Measurements from ENCODE around the gene TMEM150A. TPM values are rescaled to one million over a fixed set of nuclear protein-coding genes. Genes with fewer than 3 reads are reported as not detected.

The TMEM150A gene
- total and polyA plus RNA-seq, 2 of the 13 experiments (the other 11 are each of a cell fraction or from before 2014, with no cell fraction given), result 30.1 to 70.4 TPM

- TF ChIP-seq ZNF20 (CRISPR knock-in tag; IDR thresholded peaks at IDR 0.05) (no peak), ZNF672 (CRISPR knock-in tag; IDR thresholded peaks at IDR 0.05) (no peak), ZFP91 (CRISPR knock-in tag; IDR thresholded peaks at IDR 0.05; ENCODE audit: borderline replicate concordance) (peak; percentile 84), NR1H2 (CRISPR knock-in tag; IDR thresholded peaks at IDR 0.05; ENCODE audit: borderline replicate concordance, low read depth) (no peak), FOXK2 (IDR thresholded peaks at IDR 0.05) (no peak), MTA1 (CRISPR knock-in tag; IDR thresholded peaks at IDR 0.05; ENCODE audit: borderline replicate concordance) (peak; percentile 80; the same call in 1 of the 2 replicates), ZIK1 (CRISPR knock-in tag; IDR thresholded peaks at IDR 0.05; ENCODE audit: borderline replicate concordance, low read depth) (peak; percentile 66; the same call in 1 of the 2 replicates), ZNF33A (CRISPR knock-in tag; IDR thresholded peaks at IDR 0.05; ENCODE audit: borderline replicate concordance) (peak; percentile 83; the same call in 1 of the 2 replicates), TBX3 (IDR thresholded peaks at IDR 0.05; ENCODE audit: borderline replicate concordance) (peak; percentile 39; the same call in 1 of the 2 replicates), ZNF503 (CRISPR knock-in tag; IDR thresholded peaks at IDR 0.05) (peak; percentile 38; the same call in 1 of the 2 replicates), SP4 (CRISPR knock-in tag; IDR thresholded peaks at IDR 0.05) (peak; percentile 87), ZNF761 (CRISPR knock-in tag; conservative IDR thresholded peaks at IDR 0.05) (peak; percentile 79; the same call in 1 of the 2 replicates), ZNF639 (CRISPR knock-in tag; conservative IDR thresholded peaks at IDR 0.05) (0 out of 2 replicates have a peak, but pooled peaks have one; percentile 21), ZNF552 (CRISPR knock-in tag; IDR thresholded peaks at IDR 0.05; ENCODE audit: borderline replicate concordance) (no peak; the same call in 1 of the 2 replicates), MXD1 (CRISPR knock-in tag; IDR thresholded peaks at IDR 0.05) (peak; percentile 38; the same call in 1 of the 2 replicates), SMAD1 (CRISPR knock-in tag; IDR thresholded peaks at IDR 0.05; ENCODE audit: borderline replicate concordance, low read depth) (peak; percentile 45; the same call in 1 of the 2 replicates), ZNF773 (CRISPR knock-in tag; IDR thresholded peaks at IDR 0.05; ENCODE audit: borderline replicate concordance) (no peak), STAG1 (CRISPR knock-in tag; IDR thresholded peaks at IDR 0.05) (peak; percentile 24; the same call in 1 of the 2 replicates), ZNF577 (CRISPR knock-in tag; IDR thresholded peaks at IDR 0.05; ENCODE audit: borderline replicate concordance, low read depth) (no peak), ZNF605 (CRISPR knock-in tag; IDR thresholded peaks at IDR 0.05) (peak; percentile 97)
These were observed 41.0 kb downstream of the TMEM150A start, which contains the start of gene GGCX (continued) for GRCh38 chr2:85561280-85562212.
